HG03175 (cell line): Measurements from ENCODE around the gene CST2.
"Not testable (repeated sequence)": the region's sequence is repeated elsewhere in the genome, so short reads cannot be mapped to it uniquely, and the experiment has no call there.

Source experiments
- ATAC-seq: cut with Tn5 transposase; IDR thresholded peaks from one replicate; pipeline ENCODE4 v1.9.1; 2021; ENCODE audit warnings: mild to moderate bottlenecking, moderate library complexity; ENCODE audit not compliant: unreplicated experiment

The CST2 gene, protein sequence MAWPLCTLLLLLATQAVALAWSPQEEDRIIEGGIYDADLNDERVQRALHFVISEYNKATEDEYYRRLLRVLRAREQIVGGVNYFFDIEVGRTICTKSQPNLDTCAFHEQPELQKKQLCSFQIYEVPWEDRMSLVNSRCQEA

GRCh38 chr20:23826541-23827021, at the start of gene CST2:
CST2 (minus strand) TSS chr20:23826729; CDS start chr20:23826660, 69 bp downstream.
- no peak for ATAC-seq

GRCh38 chr20:23875606-23876237, 49.2 kb upstream of the CST2 start:
- no peak for ATAC-seq

- ATAC-seq = no peak
Measured at GRCh38 chr20:23874747-23875146, 48.2 kb upstream of the CST2 start.

DNA sequence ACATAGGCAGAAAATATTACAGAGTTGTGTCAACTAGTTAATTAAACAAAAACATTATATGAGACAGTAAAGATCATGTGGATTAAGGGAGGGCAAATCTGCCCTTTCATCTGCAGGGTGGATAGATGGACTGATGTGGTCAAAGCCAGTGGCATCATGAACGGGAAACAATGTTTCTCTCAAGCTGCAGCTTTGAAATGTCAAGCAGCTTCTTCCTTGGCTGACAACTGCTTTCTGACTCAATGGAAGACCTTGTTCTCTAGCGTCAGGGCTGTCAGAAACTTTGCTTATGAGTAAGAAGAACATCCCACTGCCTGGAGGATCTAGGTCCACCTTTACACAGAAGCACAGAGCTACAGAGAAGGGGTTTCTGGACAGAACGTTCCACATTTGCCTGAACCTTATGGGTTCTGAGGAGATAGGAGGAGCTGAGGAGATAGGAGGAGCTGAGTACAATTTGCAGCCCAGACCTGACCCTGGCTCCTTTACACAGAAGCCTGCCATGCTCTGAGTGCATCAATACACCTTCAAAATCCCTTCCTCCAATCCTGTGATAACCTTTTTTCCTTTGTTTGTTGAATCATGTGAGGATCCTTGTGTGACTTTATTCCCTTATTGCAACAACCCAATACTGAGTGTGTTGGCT, 47.0 kb upstream of the CST2 start:
- ATAC-seq = no peak

- ATAC-seq = no peak
Measured at GRCh38 chr20:23872065-23872464, 45.5 kb upstream of the CST2 start.

GRCh38 chr20:23870461-23870860, 43.9 kb upstream of the CST2 start:
- ATAC-seq = no peak

DNA sequence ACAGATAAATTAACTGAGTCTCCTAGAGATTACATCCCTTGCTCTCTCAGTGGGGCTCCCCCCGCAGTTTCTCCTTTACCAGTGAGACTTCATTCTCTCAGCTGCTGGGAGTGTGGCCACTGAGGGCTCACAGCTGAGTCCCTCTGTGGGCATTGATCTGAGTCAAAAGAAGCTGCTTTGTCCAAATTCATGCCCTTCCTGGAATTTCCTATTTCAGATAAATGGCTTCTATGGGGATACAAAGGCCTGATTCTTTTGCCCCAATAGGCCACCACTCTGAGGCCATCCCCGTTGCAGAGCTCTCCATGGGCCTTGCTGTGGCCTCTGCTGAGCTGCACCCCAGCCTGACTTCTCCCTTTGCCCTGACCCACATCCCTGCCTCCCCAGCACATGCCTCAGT, 43.0 kb upstream of the CST2 start:
- ATAC-seq = no peak

DNA sequence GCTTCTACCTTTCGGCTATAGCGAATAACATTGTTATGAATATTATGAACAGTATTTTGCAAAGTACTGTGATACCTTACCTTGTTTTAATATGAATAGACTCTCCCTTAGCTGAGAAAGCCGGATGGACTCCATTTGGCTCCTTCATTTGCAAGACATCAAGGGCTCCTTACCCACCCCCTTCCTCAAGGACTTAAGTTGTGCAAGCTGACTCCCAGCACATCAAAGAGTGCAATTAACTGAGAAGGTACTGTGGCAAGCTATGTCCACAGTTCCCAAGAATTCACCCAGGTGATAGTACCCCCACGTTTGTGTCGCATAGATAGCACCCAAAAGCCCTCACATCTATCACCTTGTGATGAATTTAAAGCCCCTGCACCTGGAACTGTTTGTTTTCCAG, 41.8 kb upstream of the CST2 start:
- ATAC-seq = no peak

- no peak for ATAC-seq
Measured at GRCh38 chr20:23867152-23867776, 40.7 kb upstream of the CST2 start.

- ATAC-seq = not testable (repeated sequence)
Measured at GRCh38 chr20:23860771-23861170, 34.2 kb upstream of the CST2 start.

DNA sequence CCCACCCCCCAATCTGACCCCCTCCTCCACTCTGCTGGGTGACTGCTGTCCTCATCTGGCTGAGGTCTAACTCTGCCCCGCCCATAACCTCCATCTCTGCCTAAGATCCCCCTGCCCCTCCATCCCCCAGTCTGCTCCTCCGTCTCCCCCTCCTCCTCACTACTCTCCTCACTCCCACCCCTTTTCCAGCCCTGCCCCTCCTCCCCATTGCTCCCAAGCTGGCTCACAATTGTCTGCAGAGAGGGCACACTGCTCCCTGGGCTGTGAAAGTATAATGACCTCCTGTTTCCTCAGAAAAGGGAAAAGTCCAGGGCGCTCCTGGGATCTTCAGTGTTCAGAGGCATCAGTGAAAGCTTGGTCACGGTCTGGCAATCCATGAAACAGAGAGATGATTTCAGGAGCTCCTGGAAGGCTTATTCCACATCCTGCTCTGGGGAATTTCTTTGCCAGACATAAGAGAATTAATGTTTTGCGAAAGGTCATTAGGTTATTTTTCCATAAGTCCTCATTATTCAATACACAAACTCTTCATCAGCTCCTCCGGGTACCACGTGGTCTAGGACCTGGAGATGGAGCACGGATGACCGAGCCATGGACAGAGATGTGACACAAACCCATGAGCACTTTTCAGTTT, 31.6 kb upstream of the CST2 start:
- no peak for ATAC-seq

DNA sequence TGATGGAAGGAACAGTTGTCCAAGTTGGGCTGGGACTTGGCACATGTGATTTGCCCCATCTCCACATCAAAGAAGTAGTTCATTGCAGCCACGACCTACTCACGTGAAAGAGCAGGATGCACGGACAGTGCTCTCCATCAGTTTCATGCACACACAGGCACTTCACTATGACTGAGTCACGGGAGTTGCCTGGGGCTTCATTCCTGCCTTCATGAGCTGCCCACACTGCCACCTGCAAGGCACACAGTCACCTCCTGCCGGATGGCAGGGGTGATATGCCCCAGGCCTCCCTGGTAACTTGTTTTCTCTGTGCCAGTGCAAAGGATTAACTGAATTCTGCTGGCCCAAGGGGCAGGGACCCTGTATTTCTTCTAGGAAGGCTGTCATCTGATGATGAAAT, 30.2 kb upstream of the CST2 start:
- ATAC-seq = no peak

GRCh38 chr20:23856226-23856625, 29.7 kb upstream of the CST2 start:
- no peak for ATAC-seq

GRCh38 chr20:23841693-23842092, 15.2 kb upstream of the CST2 start:
- ATAC-seq = no peak

DNA sequence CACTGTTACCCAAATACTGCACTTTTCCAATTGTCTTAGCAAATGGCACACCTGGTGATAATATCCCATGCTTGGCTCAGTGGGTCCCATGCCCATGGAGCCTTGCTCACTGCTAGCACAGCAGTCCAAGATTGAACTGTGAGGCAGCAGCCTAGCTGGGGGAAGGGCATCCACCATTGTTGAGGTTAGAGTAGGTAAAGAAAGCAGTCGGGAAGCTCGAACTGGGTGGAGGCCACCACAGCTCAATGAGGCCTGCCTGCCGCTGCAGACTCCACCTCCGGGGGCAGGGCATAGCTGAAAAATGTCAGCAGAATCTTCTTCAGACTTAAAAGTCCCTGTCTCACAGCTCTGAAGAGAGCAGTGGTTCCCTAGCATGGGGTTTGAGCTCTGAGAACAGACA, 9.2 kb upstream of the CST2 start:
- no peak for ATAC-seq

- no peak for ATAC-seq
Measured at GRCh38 chr20:23832775-23833513, 6.4 kb upstream of the CST2 start.

DNA sequence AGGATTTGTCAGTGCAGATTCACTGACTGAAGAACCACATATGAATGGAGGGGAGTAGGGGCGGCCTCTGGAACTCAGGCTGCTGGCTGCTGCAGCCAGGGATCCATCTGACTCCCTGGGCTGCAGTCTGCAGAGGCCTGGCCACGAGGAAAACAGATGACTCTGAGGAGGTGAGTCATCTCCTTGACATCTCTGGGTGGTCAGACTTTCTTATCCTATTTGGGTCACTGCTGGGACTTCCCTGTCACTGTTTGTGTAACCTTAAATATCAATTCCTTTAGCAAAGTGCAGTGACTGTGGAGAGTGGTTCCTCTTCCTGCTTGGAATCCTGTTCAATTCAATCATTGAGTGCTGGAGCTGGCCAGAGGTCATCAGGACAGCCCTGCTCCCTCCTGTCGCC, 5.4 kb upstream of the CST2 start:
- not testable (repeated sequence) for ATAC-seq

DNA sequence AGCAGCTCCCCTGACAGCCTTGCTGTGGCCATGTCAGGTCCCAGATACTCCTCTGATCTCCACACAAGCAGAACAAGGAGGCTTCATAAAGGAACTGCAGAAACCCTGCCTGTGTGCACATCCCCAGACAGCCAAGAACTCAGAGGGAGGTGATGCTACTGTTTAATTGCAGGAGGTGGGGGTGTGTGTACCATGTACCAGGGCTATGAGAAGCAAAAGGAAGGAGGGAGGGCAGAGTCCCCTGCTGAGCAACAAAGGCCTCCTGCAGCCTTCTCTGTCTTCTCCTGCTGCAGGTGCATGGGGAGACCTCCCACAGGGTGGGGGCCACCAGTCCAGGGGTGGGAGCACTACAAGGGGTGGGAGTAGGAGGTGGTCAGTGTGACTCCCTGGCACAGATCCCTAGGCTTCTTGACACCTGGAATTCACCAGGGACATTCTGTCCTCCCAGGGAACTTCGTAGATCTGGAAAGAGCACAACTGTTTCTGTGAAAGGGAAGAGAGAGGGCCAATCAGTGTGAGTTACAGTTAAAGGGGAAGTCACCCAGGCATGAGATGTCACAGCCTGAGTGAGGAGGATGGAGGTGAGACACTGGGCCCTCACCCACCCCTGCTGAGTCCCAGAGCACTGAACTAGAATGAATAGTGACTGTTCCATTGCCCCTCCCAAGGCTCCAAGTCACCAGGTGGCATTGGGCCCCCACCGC, 2.8 kb downstream of the CST2 start:
- ATAC-seq = no peak

DNA sequence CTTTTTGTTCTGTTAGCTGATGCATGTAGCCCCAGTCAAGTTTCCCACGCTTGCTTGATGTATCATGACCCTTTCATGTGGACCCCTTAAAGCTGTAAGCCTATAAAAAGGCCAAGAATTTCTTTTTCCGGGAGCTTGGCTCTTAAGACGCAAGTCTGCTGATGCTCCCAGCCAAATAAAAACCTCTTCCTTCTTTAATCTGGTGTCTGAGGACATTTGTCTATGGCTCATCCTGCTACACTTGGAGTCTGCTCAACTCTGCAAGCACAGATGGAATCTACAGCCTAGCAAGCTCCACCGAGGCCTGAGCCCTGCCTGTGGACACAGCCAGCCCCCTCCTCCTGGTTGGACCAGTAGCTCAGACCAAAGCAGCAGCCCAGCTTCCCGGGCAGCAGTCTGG, 3.4 kb downstream of the CST2 start:
- ATAC-seq = no peak

GRCh38 chr20:23820493-23820892, 6.0 kb downstream of the CST2 start:
- no peak for ATAC-seq
